SKM-1 (cell line): Measurements from ENCODE around the gene HHAT.

Experiments
- DNase-seq: peaks from one replicate; lab custom pipeline; 2025; ENCODE audit not compliant: unreplicated experiment; lab: John Stamatoyannopoulos, UW

HHAT gene

DNA sequence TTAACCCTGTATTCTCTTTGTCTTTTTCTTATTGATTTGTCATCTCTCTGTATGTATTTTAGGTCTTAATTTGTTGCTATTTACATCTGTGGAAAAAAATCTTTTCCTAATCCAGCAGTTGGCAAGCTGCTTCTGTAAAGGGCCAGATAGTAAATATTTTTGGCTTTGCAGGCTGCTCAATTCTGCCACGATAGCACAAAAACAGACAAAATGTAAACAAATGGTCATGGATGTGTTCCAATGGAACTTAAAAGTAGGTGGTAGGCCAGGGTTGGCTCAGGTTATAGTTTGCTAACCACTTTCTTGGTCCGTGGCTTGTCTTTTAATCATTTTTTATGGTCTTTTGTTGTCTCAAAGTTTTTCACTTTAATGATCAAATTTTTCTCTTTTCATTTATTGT lies 371.8 kb downstream of the HHAT start:
- no peak for DNase-seq

DNA sequence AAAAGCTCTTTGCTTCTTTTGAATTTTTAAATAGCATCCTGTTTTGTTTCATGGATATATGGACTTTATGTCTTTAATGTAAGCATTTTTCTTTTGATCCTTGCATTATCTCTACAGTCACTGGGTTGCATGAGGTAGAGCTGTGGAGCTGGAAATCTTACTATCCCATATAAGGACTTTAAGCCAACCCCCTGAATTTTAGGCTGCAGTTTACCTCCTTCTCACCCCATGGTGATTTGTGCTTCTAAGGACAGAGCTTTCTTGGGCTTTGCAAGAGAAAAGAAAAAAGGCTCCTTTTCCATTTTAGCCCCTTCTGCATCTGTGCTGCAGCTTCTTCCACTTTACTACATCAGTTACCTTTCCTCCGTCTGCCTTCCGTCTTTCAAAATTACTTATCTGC lies 373.8 kb downstream of the HHAT start:
- no peak for DNase-seq

DNA sequence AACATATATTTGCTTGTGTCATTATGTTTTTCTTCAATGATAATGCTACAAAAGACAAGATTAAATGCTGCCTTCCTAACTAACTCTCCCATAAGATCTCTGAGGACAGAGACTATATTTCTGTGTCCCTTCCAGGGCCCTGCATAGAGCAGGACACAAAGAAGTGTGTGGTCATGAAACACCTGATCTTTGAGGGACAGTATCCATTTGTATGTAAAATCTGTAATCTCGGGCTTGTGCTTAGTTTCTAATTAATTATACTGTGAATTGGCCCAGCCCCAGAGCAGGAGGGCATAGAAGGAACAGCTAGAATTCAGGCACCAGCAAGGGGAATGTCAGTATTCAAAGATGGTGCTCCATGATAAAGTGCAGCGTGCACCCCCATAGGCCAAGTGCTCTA lies 374.9 kb downstream of the HHAT start:
- no peak for DNase-seq

DNA sequence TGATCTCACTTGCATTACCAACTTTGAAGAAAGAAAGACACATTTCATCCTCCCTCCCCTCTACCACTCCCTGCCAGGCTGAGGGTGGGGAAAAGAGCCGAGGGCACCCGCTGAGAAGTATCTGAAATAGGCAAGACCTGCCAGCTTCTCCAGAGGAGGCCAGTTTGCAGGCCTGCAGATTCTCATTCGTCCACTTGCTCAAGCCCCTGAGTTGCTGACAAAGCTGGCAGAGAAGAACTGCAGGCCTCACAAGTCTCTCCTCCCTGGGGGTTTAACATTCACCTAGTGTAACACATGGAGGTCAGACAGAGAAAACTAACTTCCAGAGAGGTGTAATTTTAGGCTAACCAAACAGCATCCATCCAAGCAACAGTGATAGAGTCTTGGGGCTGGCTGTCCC lies 376.4 kb downstream of the HHAT start:
- DNase-seq: no peak

DNA sequence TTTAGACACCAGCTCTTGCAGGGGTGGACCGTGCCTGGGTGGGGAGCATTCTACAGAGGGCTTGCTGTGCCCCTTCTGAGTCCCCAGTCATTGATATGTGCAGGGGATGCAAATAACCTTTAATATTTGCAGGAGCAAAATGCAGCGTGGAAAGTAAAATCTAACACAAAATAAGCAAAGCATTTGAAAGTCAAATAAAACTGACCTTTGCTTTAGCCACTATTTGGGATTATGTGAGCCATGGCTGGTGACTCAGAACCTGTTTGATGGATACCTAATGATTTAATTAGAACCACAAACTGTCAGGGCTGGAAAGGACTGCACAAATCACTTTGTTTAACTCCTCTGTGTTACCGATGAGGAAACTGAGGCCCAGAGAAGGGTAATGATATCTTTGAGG lies 377.5 kb downstream of the HHAT start:
- DNase-seq: no peak

DNA sequence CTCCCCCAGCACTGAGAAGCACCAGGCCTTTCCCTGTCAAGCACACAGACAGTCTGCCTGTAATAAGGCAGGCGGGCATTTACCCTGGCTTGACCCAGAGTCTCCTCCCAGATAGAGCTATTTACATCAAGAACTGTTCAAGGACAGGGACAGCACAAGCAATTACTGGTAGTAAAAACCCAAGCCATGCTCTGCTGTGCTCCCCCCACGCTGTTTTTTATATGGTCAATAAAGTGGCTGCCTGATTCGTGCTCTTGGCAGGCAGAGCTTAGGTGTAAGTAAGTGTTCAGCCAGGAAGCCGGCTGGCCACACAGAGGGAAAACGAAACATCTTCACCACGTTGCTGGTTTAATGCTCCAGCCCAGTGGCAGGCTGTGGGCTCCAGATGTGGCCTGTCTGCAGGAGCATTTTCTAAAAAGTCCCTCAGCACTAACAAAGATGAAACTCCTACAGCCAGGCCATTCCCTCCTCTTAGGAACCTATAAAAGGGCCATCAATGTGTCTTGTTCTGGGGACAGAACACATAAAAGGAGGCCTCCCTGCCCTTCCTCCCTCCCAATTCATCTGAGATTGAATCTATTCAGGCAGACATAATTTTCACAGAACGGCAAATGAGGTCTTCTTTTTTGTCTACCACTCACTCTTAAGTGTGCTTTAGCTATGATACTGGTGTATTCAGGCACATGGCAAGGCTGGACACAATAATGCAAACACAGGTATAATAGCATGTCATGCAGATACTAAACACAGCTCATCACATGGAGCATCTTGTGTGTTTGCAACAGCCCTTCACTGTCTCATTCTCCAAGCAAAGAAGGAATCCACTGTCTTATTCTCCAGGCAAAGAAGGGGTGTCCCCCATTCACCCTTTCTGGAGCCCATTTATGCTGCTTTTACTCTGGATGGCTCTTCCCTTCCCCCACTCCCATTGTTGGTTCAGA lies 378.9 kb downstream of the HHAT start:
- DNase-seq: no peak

DNA sequence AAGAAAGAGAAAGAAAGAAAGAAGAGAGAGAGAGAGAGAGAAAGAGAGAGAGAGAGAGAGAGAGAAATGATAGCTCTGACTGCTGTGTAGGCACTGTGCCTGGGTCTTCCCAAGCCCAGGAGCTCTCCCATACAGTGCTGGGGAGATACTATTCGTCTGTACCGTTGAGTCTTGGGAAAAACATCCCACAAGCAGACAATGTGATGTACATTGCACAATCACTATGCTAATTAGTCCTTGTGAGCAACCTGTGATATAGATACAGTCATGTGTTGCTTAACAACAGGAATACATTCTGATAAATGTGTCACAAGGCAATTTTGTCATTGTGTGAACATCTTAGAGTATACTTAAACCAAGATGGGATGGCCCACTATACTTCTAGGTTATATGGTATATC lies 381.0 kb downstream of the HHAT start:
- DNase-seq: no peak

DNA sequence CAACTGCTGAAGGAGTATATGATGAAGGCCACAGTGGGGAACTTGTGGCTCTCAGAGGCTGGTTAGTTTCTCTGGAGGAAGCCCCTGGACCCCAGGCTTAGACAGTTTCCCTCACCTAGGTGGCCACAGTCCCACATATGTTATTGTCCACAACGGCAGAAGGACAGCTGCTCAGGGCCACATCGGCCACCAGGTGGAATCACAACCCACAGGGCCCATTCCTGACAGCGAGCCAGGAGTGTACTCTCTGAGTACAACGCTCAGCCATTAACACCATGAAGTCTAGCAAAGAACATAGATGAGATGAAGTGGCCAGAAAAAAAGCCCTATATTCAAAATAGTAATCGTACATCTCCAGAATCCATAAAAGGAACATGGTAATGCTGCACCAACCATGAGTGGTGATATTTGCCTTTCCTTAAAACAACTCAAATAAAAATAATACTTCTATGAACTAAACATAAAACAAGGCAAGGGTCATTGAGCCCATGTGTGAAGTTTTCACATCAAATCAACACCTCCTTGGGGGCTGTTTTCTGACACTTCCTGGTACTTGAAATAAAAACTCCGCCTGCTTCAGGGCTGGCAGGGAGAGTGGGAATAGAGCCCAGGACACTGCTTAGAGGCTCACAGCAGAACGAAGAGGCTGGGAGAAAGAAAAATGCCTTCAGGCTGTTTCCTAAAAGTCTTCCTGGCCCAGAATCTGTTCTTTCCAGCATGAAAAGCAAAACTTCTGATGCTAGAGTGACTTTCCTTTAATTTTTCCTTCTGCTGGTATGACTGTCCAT lies 383.3 kb downstream of the HHAT start:
- DNase-seq: no peak

DNA sequence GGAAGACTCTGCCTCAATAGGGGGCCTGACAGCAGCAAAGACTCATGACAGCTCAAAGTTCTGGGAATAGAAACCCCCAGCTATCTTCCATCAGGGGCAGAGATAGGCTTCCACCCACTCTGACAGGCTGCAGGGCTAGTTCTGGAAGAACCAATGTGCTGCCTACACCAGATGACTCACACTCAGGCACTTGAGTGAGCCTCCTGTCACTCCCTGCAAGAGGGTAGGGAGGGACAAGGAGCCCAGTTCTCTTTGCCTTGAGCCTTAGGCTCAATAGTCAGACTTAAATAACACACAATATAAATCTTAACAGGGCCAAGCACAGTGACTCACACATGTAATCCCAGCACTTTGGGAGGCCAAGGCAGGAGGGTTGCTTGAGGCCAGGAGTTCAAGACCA lies 386.4 kb downstream of the HHAT start:
- no peak for DNase-seq

DNA sequence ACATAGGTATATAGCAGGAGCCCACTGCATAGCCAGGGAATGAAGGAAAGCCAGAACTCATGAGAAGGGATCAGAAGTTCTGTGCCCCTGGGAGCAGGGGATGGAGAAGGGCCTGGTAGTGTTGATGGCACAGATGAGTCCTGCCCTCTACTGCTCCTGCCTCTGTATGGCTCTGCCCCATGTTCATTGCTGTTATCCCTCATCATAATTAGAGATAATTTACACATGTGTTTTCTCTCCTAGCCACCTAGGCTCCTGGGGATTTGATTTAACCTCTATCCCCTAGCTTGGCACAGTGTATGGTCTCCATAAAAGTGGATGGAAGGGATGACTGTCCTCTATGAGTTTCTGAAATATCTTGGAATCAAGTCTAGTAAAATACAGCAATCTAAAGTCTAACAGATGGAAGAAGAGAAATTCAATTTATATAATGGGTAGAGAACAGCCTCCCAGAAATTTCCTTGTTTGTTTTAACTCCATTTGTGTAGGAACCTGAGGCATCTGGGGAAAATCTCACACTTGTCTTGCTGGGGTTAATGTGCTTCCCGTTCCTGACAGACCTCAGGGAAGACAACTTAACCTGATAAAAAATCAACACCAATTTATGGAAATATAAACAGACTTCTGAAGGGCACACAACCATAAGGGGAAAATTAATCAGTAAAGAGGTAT lies 393.8 kb downstream of the HHAT start:
- no peak for DNase-seq

DNA sequence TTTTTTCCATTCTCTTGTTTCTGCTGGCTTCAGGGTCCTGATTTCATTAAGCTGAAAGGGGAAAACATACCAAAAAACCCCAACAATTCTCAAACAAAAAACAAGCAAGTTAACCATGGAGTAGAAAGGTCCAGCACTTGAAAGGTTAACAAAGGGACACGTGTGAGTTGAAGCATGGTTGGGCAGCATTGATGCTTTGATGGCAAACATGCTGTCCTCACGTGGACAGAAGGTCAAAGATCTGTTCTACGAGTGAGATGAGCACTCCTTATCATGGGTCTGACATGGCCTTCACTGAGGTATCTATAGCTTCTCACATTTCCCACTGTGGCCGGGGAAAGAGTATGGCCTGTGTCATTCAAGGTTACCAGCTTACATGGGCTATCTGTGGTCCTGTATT lies 394.9 kb downstream of the HHAT start:
- DNase-seq: no peak

DNA sequence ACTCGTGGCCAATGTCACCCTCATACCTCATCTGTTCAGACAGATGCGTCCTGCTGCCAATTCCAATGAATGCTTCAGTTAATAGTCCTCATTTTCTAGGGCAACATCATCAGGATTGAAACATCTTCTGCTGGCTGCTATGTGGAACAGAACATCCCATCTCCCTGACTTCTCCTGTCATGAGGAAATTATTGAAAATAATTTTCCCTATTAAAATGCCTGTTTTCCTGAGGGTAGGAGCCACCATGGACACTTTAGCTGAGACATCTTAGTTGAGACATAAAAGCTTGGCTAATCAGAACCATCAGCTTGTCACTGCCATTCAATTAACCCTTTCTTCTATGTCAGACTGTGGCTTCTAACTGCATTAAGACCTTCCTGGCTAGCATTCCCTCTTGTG lies 396.1 kb downstream of the HHAT start:
- DNase-seq: no peak
